ENCODE results near the gene PCNT.

Gene PCNT

GRCh38 chr21:46323710-46324389 is at the start of gene PCNT, which contains the start of gene C21orf58:
Gene PCNT, plus strand, starts transcription at chr21:46324156. Its CDS starts 73 bp downstream, at chr21:46324229.
Gene C21orf58, minus strand, starts transcription at chr21:46323870. Its CDS starts 1,132 bp downstream, at chr21:46322738.
- DNase-seq = peak; percentile 91 to 97 (median 95)

GRCh38 chr21:46274797-46275390 is 49.1 kb upstream of the PCNT start:
- DNase-seq = no peak

- DNase-seq = no peak
These were observed 39.8 kb upstream of the PCNT start for GRCh38 chr21:46284077-46284644.

- DNase-seq = no peak
These were observed 39.2 kb upstream of the PCNT start for GRCh38 chr21:46284733-46285132.

GRCh38 chr21:46285206-46285661 is 38.7 kb upstream of the PCNT start, which contains the start of gene MCM3AP:
Gene MCM3AP, minus strand, starts transcription at chr21:46285611. Its CDS starts 325 bp downstream, at chr21:46285286.
- no peak for DNase-seq

GRCh38 chr21:46285761-46286647 is 38.0 kb upstream of the PCNT start, which contains the start of gene YBEY:
Gene YBEY, plus strand, starts transcription at chr21:46286342. Its CDS starts 572 bp downstream, at chr21:46286914.
- peak; percentile 75 to 86 (median 78) for DNase-seq

GRCh38 chr21:46286648-46287002 is 37.3 kb upstream of the PCNT start:
- no peak for DNase-seq

GRCh38 chr21:46287541-46287940 is 36.4 kb upstream of the PCNT start:
- DNase-seq = no peak

GRCh38 chr21:46289655-46290179 is 34.2 kb upstream of the PCNT start:
- DNase-seq = no peak

GRCh38 chr21:46291561-46291960 is 32.4 kb upstream of the PCNT start:
- no peak for DNase-seq

- DNase-seq = no peak
These were observed 29.2 kb upstream of the PCNT start for GRCh38 chr21:46294647-46295176.

- DNase-seq = no peak
These were observed 28.7 kb upstream of the PCNT start for GRCh38 chr21:46295177-46295770.

- peak in 3 of 4 experiments; percentile 9 to 18 (median 17) for DNase-seq
These were observed 27.8 kb upstream of the PCNT start for GRCh38 chr21:46295996-46296752.

GRCh38 chr21:46297338-46298271 is 26.4 kb upstream of the PCNT start:
- no peak for DNase-seq

GRCh38 chr21:46299167-46299566 is 24.8 kb upstream of the PCNT start:
- DNase-seq = no peak

GRCh38 chr21:46301759-46302158 is 22.2 kb upstream of the PCNT start:
- no peak for DNase-seq

- DNase-seq = no peak
These were observed 19.5 kb upstream of the PCNT start for GRCh38 chr21:46304437-46304836.

GRCh38 chr21:46304955-46305354 is 19.0 kb upstream of the PCNT start:
- DNase-seq = no peak

- no peak for DNase-seq
These were observed 16.3 kb upstream of the PCNT start for GRCh38 chr21:46307625-46308024.

- DNase-seq = no peak
These were observed 15.5 kb upstream of the PCNT start for GRCh38 chr21:46308431-46308830.
